HEK293T (cell line): Measurements from ENCODE around the gene MCM5.

Experiments
- ARNT ChIP-seq: fragments of 450-650 bp; IDR thresholded peaks from 2 replicates; pipeline ENCODE4 v1.6.1; 2017; ENCODE audit warnings: mild to moderate bottlenecking
- BHLHE40 ChIP-seq: fragments of 450-650 bp; IDR thresholded peaks from 2 replicates; pipeline ENCODE4 v1.6.1; 2016; ENCODE audit warnings: mild to moderate bottlenecking, moderate library complexity, borderline replicate concordance
- CTBP1 ChIP-seq: fragments of 450-650 bp; IDR thresholded peaks from 2 replicates; pipeline ENCODE4 v1.6.1; 2016; ENCODE audit warnings: borderline replicate concordance
- ELF4 ChIP-seq: fragments of 450-650 bp; IDR thresholded peaks from 2 replicates; pipeline ENCODE4 v1.6.1; 2017; ENCODE audit warnings: antibody characterized with exemption
- FOXA1 ChIP-seq: fragments of 450-650 bp; IDR thresholded peaks from 2 replicates; pipeline ENCODE4 v1.6.1; 2016; ENCODE audit warnings: mild to moderate bottlenecking
- FOXK2 ChIP-seq: fragments of 450-650 bp; IDR thresholded peaks from 2 replicates; pipeline ENCODE4 v1.6.1; 2016; ENCODE audit warnings: mild to moderate bottlenecking
- FOXM1 ChIP-seq: fragments of 450-650 bp; IDR thresholded peaks from 2 replicates; pipeline ENCODE4 v1.6.1; 2017; ENCODE audit warnings: mild to moderate bottlenecking, borderline replicate concordance
- HDGF ChIP-seq: fragments of 450-650 bp; IDR thresholded peaks from 2 replicates; pipeline ENCODE4 v1.6.1; 2017; ENCODE audit warnings: antibody characterized with exemption, borderline replicate concordance
- NFRKB ChIP-seq: fragments of 450-650 bp; IDR thresholded peaks from 2 replicates; pipeline ENCODE4 v1.6.1; 2016; ENCODE audit warnings: mild to moderate bottlenecking, moderate library complexity

DNA sequence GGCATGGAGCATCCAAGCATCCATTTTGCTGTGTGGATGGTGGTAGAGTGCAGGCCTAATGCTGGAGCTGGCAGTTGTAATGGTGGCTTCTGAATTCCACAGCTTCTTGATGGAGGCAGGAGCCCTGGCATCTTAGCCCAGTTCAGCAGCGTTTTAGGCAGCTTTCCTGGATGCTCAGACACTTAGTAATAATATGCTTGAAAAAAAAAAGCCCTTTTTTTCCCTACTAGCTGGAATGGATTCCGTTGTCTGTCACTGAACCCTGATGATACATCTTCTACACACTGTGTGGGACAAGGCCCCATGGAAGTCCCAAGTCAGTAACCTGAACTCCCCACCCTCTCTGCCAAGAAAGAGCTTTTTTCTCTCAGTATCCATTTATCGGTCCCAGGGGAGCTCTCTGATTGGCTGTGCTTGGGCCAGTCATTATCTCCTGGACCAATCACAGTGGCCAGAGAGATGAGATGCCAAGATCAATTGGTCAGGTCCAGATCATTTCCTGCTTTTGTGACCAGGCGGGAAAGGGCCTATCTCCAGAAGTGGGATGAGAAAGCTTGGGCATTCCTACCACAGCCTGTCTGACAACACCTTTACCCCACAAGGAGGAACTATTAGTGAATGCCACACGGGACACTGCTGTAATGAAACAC is 34.2 kb downstream of the MCM5 start:
- TF ChIP-seq ARNT, result no peak
- no peak for TF ChIP-seq HDGF
- no peak for TF ChIP-seq BHLHE40
- no peak for TF ChIP-seq FOXM1
- TF ChIP-seq FOXK2, result no peak
- TF ChIP-seq ELF4, result no peak
- no peak for TF ChIP-seq NFRKB
- no peak for TF ChIP-seq CTBP1
- TF ChIP-seq FOXA1, result no peak
